ENCODE measurements around the gene PRKAR2A. TPM values are rescaled to one million over a fixed set of nuclear protein-coding genes. Genes with fewer than 3 reads are reported as not detected.
"Not testable (repeated sequence)": the region's sequence is repeated elsewhere in the genome, so short reads cannot be mapped to it uniquely, and the experiment has no call there.

PRKAR2A gene
- total and polyA plus RNA-seq, 2 donors (not counting 3 experiments of a cell fraction or from before 2014, with no cell fraction given): 8.6 to 69.9 TPM

- ChIA-PET POLR2A (no interaction called here), CTCF (no interaction called here)
- H3K27me3 ChIP-seq (ENCODE audit: control insufficient read depth in 2 of 2, insufficient read depth in 2 of 2, low read length in 2 of 2): peaks cover 10 to 11% of the 10 kb centered on the region in 2 experiments
- BruUV-seq (replicated peaks): no TSS peak
- H3K9me1 ChIP-seq (replicated peaks; ENCODE audit: control insufficient read depth, extremely low read depth, insufficient read depth, low read length): no peaks in the 10 kb centered on the region
- no peak overlapping the region for H3K9ac ChIP-seq (replicated peaks; ENCODE audit: extremely low read depth, insufficient read depth, low read length)
- no peak for TF ChIP-seq CTCF (IDR thresholded peaks at IDR 0.05; ENCODE audit: extremely low read depth in 1 of 2, insufficient read depth in 1 of 2, low read depth in 1 of 2, low read length in 2 of 2)
- TF ChIP-seq POLR2A (IDR thresholded peaks at IDR 0.05; ENCODE audit: low read depth, low read length): no peak
- no peak for TF ChIP-seq MYC (IDR thresholded peaks at IDR 0.05; ENCODE audit: low read depth, low read length)
- TF ChIP-seq JUN (IDR thresholded peaks at IDR 0.05; ENCODE audit: borderline replicate concordance, insufficient read depth, insufficient read length, low read depth): no peak
- TF ChIP-seq MAX (IDR thresholded peaks at IDR 0.05; ENCODE audit: insufficient read depth, insufficient read length): no peak
- TF ChIP-seq FOS (IDR thresholded peaks at IDR 0.05; ENCODE audit: borderline replicate concordance, insufficient read depth, low read length): no peak
- no peak for TF ChIP-seq POLR2AphosphoS5 (IDR thresholded peaks at IDR 0.05; ENCODE audit: insufficient read depth, low read depth, low read length)
- no peak for TF ChIP-seq EZH2 (IDR thresholded peaks at IDR 0.05; ENCODE audit: borderline replicate concordance, low read depth, low read length, severe bottlenecking)
- TF ChIP-seq GATA2 (IDR thresholded peaks at IDR 0.05; ENCODE audit: insufficient read depth, insufficient read length, low read depth, low read length): no peak
- H3K79me2 ChIP-seq (ENCODE audit: control insufficient read depth, insufficient read depth, low read length): no peaks in the 10 kb centered on the region
- H4K20me1 ChIP-seq (replicated peaks; ENCODE audit: control insufficient read depth, extremely low read depth, insufficient read depth, low read length): no peaks in the 10 kb centered on the region
- DNase-seq (ENCODE audit: low read depth, low spot score): no peak
- no peak for FAIRE-seq
- intact Hi-C loops (cut with micrococcal nuclease) (no loop called here), dilution Hi-C loops (cut with MboI; ENCODE audit: extremely low pct_ligation_motif_present, low sequenced_read_pairs) (no loop called here)
- H3K4me2 ChIP-seq (ENCODE audit: insufficient read depth, low read length): no peak overlapping the region
- H3K4me1 ChIP-seq (ENCODE audit: control insufficient read depth, extremely low read depth, insufficient read depth, low read length): no peaks in the 10 kb centered on the region
- no peak overlapping the region for H3K4me3 ChIP-seq (replicated peaks in 1 of 3; ENCODE audit: insufficient read depth in 1 of 3, low read depth in 1 of 3, low read length in 3 of 3)
- no peaks in the 10 kb centered on the region for H3K9me3 ChIP-seq (replicated peaks; ENCODE audit: control insufficient read depth, insufficient read depth, low read length)
- no peak overlapping the region for H3K27ac ChIP-seq (ENCODE audit: insufficient read depth, low read depth, low read length)
- H3K36me3 ChIP-seq (ENCODE audit: control insufficient read depth in 2 of 2, extremely low read depth in 1 of 2, insufficient read depth in 2 of 2, low read length in 2 of 2): no peaks in the 10 kb centered on the region
- H2AFZ ChIP-seq (ENCODE audit: low read depth, low read length): no peak overlapping the region
Observed at GRCh38 chr3:48723725-48724124, 123.9 kb downstream of the PRKAR2A start.

GRCh38 chr3:48723293-48723692, 124.4 kb downstream of the PRKAR2A start:
- H4K20me1 ChIP-seq (replicated peaks; ENCODE audit: control insufficient read depth, extremely low read depth, insufficient read depth, low read length); POLR2A ChIA-PET; BruUV-seq (replicated peaks); H3K27ac ChIP-seq (ENCODE audit: insufficient read depth, low read depth, low read length); CTCF ChIA-PET; H3K4me3 ChIP-seq (replicated peaks in 1 of 3; ENCODE audit: insufficient read depth in 1 of 3, low read depth in 1 of 3, low read length in 3 of 3); FAIRE-seq; dilution Hi-C loops (cut with MboI; ENCODE audit: extremely low pct_ligation_motif_present, low sequenced_read_pairs); H3K9me3 ChIP-seq (replicated peaks; ENCODE audit: control insufficient read depth, insufficient read depth, low read length); H3K79me2 ChIP-seq (ENCODE audit: control insufficient read depth, insufficient read depth, low read length); H3K4me1 ChIP-seq (ENCODE audit: control insufficient read depth, extremely low read depth, insufficient read depth, low read length); H3K9me1 ChIP-seq (replicated peaks; ENCODE audit: control insufficient read depth, extremely low read depth, insufficient read depth, low read length); H3K36me3 ChIP-seq (ENCODE audit: control insufficient read depth in 2 of 2, extremely low read depth in 1 of 2, insufficient read depth in 2 of 2, low read length in 2 of 2); DNase-seq (ENCODE audit: low read depth, low spot score); H2AFZ ChIP-seq (ENCODE audit: low read depth, low read length); H3K9ac ChIP-seq (replicated peaks; ENCODE audit: extremely low read depth, insufficient read depth, low read length); intact Hi-C loops (cut with micrococcal nuclease); H3K4me2 ChIP-seq (ENCODE audit: insufficient read depth, low read length): not testable (repeated sequence)
- peaks cover 10 to 13% of the 10 kb centered on the region in 2 experiments for H3K27me3 ChIP-seq (ENCODE audit: control insufficient read depth in 2 of 2, insufficient read depth in 2 of 2, low read length in 2 of 2)

Measured in endothelial cell of umbilical vein (primary cell).